ENCODE data around the gene FLVCR2.
"Not testable (repeated sequence)": the region's sequence is repeated elsewhere in the genome, so short reads cannot be mapped to it uniquely, and the experiment has no call there.

FLVCR2 gene

GRCh38 chr14:75591987-75592575 is 13.7 kb downstream of the FLVCR2 start:
- no peak for DNase-seq (ENCODE audit: low read depth, low spot score)

- DNase-seq (ENCODE audit: low read depth, low spot score), result no peak
Measured at GRCh38 chr14:75595226-75595625, 16.8 kb downstream of the FLVCR2 start.

GRCh38 chr14:75597149-75597548 is 18.7 kb downstream of the FLVCR2 start:
- DNase-seq (ENCODE audit: low read depth, low spot score), result no peak

GRCh38 chr14:75600100-75600499 is 21.7 kb downstream of the FLVCR2 start:
- DNase-seq (ENCODE audit: low read depth, low spot score), result not testable (repeated sequence)

- DNase-seq (ENCODE audit: low read depth, low spot score), result not testable (repeated sequence)
Measured at GRCh38 chr14:75601061-75601460, 22.6 kb downstream of the FLVCR2 start.

- no peak for DNase-seq (ENCODE audit: low read depth, low spot score)
Measured at GRCh38 chr14:75602503-75602902, 24.1 kb downstream of the FLVCR2 start.

- no peak for DNase-seq (ENCODE audit: low read depth, low spot score)
Measured at GRCh38 chr14:75604979-75605851, 26.8 kb downstream of the FLVCR2 start.

GRCh38 chr14:75605916-75606315 is 27.5 kb downstream of the FLVCR2 start:
- no peak for DNase-seq (ENCODE audit: low read depth, low spot score)

GRCh38 chr14:75607044-75607443 is 28.6 kb downstream of the FLVCR2 start:
- DNase-seq (ENCODE audit: low read depth, low spot score), result no peak

GRCh38 chr14:75607842-75608640 is 29.6 kb downstream of the FLVCR2 start:
- no peak for DNase-seq (ENCODE audit: low read depth, low spot score)

- no peak for DNase-seq (ENCODE audit: low read depth, low spot score)
Measured at GRCh38 chr14:75609116-75609515, 30.7 kb downstream of the FLVCR2 start.

- no peak for DNase-seq (ENCODE audit: low read depth, low spot score)
Measured at GRCh38 chr14:75609606-75610475, 31.4 kb downstream of the FLVCR2 start.

GRCh38 chr14:75610834-75611233 is 32.4 kb downstream of the FLVCR2 start:
- no peak for DNase-seq (ENCODE audit: low read depth, low spot score)

- DNase-seq (ENCODE audit: low read depth, low spot score), result no peak
Measured at GRCh38 chr14:75612157-75612556, 33.7 kb downstream of the FLVCR2 start.

- no peak for DNase-seq (ENCODE audit: low read depth, low spot score)
Measured at GRCh38 chr14:75614179-75614578, 35.8 kb downstream of the FLVCR2 start.

GRCh38 chr14:75615200-75615599 is 36.8 kb downstream of the FLVCR2 start:
- DNase-seq (ENCODE audit: low read depth, low spot score), result no peak

- no peak for DNase-seq (ENCODE audit: low read depth, low spot score)
Measured at GRCh38 chr14:75619548-75619947, 41.1 kb downstream of the FLVCR2 start.

- no peak for DNase-seq (ENCODE audit: low read depth, low spot score)
Measured at GRCh38 chr14:75625034-75625433, 46.6 kb downstream of the FLVCR2 start.

- DNase-seq (ENCODE audit: low read depth, low spot score), result no peak
Measured at GRCh38 chr14:75626396-75626795, 48.0 kb downstream of the FLVCR2 start.

- DNase-seq (ENCODE audit: low read depth, low spot score), result no peak
Measured at GRCh38 chr14:75626863-75627262, 48.4 kb downstream of the FLVCR2 start.

- no peak for DNase-seq (ENCODE audit: low read depth, low spot score)
Measured at GRCh38 chr14:75627406-75627805, 49.0 kb downstream of the FLVCR2 start.

All from activated naive CD8-positive, alpha-beta T cell treated with anti-CD3 and anti-CD28 coated beads, Interleukin-2, amount 50 U/mL, for 16 hours (primary cell).